Hematopoietic multipotent progenitor cell treated with erythropoietin and hydrocortisone succinate and interleukin-3 and kit ligand, for 6 days (in vitro differentiated cells): ENCODE measurements around the gene CNN3.

Experiments
- DNase-seq: peaks from one replicate; pipeline ENCODE4 v3.0.0-alpha.2; 2015

CNN3 gene

GRCh38 chr1:94887106-94887505 is 39.8 kb downstream of the CNN3 start:
- DNase-seq: no peak

DNA sequence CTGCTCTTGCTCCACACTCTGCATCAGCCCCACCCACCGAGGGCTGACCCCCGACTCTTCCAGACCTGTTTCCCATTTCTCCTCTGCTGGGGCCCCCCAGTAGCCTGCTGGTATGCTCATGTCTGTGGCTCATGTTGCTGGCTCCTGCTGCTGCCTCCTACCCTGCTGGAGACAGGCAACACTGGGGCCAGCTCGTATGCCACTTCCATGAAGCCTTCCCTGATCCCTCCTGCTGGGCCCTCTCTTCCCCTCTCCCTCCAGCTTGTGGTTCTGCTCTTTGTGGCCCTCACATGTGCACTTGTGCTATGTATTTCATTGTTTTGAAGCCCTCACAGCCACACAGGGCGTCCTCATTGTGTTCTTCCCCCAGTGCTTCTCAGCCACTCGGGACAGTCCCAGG is 40.5 kb downstream of the CNN3 start:
- DNase-seq: no peak

- DNase-seq: no peak
Observed at GRCh38 chr1:94884507-94884906, 42.4 kb downstream of the CNN3 start.

DNA sequence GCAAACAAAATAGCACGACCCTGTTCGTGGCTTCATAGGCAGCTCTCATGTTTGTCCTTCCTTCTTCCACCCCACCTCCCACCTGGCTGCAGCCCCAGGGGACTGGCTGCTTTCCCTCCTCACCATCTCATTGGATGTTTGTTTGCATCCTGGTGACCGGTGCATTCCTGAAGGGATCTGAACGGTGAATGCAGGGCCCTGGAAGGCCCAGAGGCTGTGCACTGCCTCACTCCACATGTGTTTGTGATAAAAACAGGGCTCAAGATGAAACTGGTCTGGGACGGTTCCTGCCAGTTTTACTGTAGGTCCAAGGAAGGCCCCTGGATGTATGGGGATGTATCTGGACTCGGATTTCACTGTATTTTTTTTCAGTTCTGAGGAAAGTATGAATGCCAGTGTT is 42.8 kb downstream of the CNN3 start:
- DNase-seq: no peak

- peak; percentile 11 for DNase-seq
Observed at GRCh38 chr1:94883691-94884090, 43.2 kb downstream of the CNN3 start.

DNA sequence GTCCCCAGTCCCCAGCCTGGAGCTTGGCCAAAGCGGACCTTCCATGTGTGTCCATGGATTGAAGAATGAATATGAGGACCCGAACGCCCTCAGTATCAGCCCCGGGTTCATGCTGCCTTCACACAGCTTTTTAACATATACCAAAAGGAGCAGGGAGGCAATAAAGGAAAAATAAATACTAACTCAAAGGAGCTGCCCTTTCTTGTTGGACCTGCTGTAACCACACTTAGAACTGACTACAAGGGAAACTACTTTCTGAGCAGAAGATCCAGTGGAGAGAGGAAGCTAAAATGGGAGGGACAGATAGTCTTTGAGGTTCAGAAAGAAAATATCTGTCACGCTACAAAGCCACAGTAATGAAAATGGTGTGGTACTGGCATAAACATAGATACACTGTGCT is 48.6 kb downstream of the CNN3 start:
- DNase-seq: no peak

DNA sequence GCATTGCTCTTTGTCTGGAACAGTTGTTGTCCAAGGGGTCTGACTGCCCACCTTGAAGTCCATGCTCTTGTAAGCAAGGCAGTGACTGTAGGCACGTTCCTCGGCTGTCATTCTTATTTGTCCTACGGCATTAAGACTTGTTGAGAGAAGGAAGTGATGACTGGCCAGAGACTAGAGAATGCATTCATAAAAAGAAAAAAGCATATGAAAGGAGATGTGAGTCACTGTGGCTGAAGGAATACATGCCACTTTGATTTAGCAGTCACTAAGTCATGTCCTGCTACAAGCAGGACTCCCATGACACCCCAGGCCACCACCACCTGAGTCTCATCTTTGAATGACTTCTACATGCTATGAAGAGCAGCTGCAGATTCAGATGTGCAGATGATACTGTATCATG is 50.5 kb downstream of the CNN3 start:
- no peak for DNase-seq

DNA sequence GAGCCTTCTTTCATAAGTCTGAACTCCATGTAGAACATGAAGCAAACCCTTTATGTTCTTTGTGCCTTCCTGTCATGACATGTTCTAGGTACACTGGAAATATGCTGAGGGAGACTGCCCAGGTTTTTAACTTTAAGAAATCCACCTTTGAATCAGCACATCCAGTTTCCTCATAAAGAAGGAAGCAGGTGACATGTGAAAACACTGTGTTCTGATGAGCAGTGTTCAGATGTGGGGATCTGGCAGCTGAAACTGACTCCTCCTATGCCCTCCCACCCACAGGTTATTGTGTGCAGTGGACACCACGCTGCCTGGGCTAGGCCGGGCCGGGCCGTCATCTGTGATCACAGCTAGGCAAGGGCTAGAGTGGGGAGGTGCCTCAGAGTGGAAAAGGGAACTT is 51.1 kb downstream of the CNN3 start:
- DNase-seq: no peak

DNA sequence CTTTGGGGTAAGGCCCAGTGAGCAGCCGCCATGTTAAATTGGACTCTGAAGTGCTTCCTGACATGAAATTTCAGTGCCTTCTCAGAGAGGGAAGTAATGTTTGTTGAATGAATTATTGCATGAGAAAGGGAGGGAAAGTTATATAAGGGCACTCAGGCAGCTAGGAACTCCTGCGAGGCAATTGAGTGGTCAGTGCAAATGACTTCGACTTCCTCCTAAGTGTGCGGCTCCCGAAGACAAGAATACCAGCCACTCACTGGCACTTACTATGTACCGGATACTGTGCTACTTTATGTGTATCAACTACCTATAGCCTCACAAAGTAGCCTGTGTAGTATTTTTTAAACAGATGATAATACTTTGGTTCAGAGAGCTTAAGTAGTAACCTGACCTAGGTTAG is 52.5 kb downstream of the CNN3 start:
- no peak for DNase-seq

DNA sequence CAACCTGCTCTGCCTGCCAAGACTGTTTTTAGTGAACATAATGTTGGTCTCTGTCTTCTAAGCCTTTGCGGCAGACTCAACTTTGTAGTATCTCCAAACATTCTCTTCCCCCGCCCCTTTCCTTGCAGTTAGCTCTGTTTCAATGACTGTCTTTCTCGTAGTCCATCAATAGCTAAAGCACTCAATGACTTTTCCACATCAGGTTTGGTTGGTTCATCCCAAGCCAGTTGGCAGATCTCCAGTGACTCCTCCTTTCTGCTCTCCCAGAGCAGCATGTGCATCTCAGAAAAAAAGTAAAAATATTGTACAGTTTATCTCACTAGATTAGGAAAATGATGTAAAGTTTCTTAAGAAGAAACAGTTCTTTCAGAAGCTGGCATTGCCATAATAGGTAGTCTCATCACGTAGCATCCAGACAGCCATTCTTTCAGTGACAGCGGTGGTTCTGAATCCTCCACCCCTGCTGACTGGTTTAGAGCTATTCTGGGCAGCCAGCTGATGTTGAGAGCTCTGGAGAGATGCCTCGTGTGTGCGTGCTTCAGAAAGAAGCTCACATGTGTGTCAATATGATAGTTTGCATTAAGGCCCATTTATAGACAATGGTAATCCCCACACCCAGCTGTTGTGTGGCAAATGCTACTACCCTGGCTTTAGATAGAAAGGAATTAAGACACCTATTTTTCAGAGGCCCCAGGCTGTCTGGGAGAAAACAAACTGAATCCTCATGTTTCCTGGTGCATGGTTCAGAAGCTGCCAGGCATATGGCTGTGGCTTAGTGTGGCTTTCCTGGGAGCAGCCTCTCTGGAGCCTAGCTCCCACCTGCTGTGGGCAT is 53.2 kb downstream of the CNN3 start:
- DNase-seq: no peak

DNA sequence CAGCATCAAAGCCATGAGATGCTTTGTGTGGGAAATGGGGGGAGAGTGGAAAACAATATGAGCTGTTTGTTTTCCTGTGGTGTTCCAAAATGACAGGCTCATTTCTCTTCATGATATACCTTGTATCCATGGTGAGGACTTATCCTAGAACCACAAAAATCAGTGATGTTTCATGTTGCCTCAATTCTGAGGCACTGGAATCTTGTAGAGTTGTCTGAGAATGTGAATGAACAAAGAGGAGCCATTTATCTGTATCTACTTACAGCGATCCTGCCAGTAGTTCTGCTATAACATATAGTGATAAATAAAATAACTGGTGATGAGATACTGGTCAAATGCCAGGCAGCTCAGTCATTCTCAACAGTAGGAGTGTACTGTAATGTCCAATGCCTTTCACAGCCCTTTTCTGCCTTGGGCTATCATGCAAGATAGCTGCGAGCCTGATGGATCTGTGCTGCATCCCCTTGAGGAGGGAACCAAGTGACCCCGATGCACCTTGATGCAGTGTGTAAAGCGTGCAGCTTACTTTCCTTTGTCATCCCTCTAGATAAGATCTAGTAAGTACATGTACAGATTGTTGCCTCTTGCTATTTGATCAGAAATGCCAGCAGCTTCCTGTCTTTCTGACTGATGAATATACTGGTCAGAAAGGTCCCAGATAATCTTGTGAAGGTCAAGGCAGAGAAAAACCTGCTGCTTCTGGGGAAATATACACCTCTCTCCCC is 54.0 kb downstream of the CNN3 start:
- DNase-seq: no peak

DNA sequence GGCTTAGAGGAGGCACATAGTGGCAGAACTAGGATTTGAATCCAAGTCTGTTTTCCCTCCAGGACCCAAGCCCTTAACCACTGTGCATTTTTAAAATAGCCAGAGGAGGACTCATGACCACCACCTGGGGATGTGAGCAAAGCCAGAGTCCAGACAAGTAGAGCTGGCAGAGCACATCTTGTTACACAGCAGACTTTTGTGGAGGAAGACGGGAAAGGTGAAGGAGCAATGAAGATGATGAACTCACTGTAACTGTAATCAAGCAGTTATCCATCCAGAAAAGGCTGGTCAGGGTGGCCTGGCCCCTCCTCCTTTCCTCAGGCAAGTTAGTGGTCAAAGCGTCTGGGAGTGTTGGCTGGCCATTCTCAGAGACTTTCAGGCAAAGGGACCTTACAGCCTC is 55.9 kb downstream of the CNN3 start:
- DNase-seq: no peak

DNA sequence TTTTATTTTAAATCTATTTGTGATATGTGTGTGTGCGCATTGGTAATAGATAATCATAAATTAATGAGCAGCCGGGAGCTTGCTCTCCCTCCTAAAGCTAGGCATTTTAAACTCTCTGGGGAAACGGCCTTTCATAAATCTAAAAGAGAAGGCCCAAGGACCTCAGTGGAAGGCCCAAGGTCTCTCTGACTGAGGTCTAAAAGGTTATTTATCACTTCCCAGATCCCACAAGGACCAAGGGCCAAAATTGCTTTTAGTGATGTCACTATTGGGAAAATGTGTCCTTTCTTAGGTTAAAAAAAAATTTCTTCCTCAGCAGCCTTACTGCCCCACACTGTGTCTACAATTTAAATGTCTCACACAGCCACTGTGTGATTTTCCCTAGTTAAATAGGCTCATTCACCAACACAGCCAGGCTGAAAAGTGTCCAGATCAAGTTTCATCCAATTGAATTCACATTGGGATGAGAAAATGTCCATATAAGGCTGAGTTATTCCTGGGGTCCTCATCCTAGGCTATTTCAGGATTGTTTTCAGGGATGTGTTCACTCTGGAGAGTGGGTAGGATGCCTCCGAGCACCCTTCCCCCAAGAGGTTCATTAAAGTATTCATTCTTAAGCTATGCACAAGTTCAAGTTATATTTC is 60.6 kb downstream of the CNN3 start:
- DNase-seq: no peak

GRCh38 chr1:94865360-94865759 is 61.5 kb downstream of the CNN3 start:
- no peak for DNase-seq

GRCh38 chr1:94864821-94865220 is 62.1 kb downstream of the CNN3 start:
- no peak for DNase-seq

DNA sequence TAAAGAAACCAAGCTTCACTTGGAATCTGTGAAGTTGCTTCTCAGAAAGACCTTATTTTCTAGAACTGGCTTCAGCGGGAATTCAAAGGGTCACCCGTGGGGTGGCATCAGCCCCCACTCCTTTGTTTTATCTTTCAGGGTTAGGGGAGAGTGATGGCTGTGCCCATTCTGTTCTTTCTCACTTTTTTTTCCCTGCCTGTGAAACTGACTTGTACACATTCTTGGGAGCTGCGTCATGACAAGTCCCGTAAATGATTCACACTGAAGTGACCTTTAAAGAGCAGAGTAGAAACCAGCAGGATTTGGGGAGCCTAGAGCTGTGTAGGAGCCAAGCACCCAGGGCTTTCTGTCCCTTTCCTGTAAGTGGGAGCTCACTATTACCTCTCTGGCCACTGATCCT is 63.0 kb downstream of the CNN3 start:
- DNase-seq: no peak

DNA sequence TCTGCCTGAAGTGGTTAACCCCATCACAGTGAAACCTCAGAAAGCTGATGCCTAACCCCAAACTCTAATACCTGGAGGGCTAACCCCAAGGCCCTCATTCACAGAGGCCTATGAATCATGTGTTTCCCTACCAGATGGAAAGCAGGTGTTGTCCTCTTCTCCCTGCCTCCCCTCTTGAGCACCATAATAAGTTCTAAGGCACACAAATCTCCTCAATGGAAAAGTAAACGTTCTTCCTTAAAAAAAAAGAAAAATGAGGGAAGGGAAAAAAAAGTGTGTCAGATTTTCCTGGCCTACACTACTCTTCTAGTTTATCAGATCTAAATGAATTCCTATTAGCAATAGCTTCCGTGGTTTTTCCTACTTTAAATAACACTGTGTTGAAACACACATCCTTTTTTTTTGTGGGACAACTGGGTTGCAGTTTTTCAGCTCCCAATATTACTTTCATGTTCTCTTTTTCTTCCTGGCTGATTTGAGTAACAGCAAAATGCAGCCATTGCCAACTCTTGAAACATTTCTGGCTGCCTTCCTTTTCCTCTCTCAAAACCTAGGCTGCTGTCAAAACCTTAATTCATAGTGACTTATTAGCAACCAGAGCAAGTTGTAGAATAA is 63.5 kb downstream of the CNN3 start:
- no peak for DNase-seq

GRCh38 chr1:94862718-94863117 is 64.2 kb downstream of the CNN3 start:
- no peak for DNase-seq

DNA sequence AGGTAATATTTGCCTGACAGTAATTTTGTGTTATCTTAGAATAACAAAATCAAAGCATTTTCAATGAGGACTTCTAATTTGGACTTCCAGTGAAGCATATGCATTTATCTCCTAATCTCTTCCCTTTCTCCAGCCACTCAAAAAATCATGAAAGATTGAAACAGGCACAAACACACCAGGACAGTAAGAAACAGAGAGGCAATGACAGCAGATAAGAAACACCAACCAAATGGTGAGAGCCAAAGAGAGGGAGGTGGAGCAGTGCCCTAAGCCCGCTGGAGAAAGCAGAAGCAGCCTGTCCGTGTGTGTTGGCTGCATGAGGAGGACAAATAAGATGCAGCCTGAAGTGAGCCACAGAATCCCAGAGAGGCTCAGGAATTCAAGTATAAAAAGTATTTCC is 67.7 kb downstream of the CNN3 start:
- no peak for DNase-seq

GRCh38 chr1:94858276-94858675 is 68.6 kb downstream of the CNN3 start:
- DNase-seq: no peak

GRCh38 chr1:94856868-94857267 is 70.0 kb downstream of the CNN3 start:
- DNase-seq: no peak

GRCh38 chr1:94856004-94856403 is 70.9 kb downstream of the CNN3 start:
- no peak for DNase-seq

DNA sequence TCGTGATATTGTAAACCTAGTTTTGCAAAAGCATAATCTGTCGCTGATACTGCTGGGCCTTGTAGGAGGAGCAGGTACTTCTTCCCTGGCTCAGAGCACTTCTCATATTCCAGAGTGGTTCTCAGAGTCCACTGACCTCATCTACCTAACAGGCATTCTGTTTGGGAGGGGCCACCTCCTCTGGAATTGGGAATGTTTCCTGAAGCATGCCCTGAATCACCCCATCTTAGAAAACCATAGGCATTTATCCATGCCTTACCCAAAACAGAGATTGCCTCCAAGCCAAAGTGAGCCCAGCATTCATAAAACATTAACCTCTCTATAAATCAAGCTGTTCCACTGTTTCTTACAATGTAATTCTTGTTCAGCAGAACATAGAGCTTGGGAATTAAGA is 71.6 kb downstream of the CNN3 start:
- DNase-seq: no peak
